HepG2 (cell line): ENCODE measurements around the gene FIBP. TPM values are rescaled to one million over a fixed set of nuclear protein-coding genes. Genes with fewer than 3 reads are reported as not detected.

ENCODE experiments used
- BRCA1 ChIP-seq: sonication (generic); formaldehyde crosslinking; IDR thresholded peaks from 2 replicates; pipeline ENCODE4 v1.4.0; 2020; ENCODE audit warnings: missing genetic modification reagents
- CEBPG ChIP-seq: IDR thresholded peaks from 2 replicates; pipeline ENCODE4 v1.6.1; 2016
- CREB1 ChIP-seq, 2 experiments: fragments of 450-650 bp in 1 of 2; IDR thresholded peaks; 2 replicates each; pipeline ENCODE4 v1.6.1; 2016 to 2017; ENCODE audit warnings: control low read depth in 1 of 2, mild to moderate bottlenecking in 1 of 2, missing compliant biosample characterization in 1 of 2, missing genetic modification characterization in 1 of 2
- FOXA1 ChIP-seq, 2 experiments: fragments of 450-650 bp in 1 of 2; sonication (generic) in 1 of 2; formaldehyde crosslinking in 1 of 2; IDR thresholded peaks; 2 replicates each; pipeline versions ENCODE4 v1.4.0 to v1.6.1; 2016 to 2020; ENCODE audit warnings: missing genetic modification reagents in 1 of 2
- FOXK1 ChIP-seq: sonication (generic); formaldehyde crosslinking; IDR thresholded peaks from 2 replicates; pipeline ENCODE4 v1.4.0; 2020; ENCODE audit warnings: low read depth, missing genetic modification reagents, borderline replicate concordance
- GFI1 ChIP-seq: sonication (generic); formaldehyde crosslinking; IDR thresholded peaks from 2 replicates; pipeline ENCODE4 v1.5.0; 2020; ENCODE audit warnings: missing genetic modification reagents, mild to moderate bottlenecking, borderline replicate concordance
- HOXA3 ChIP-seq: sonication (generic); formaldehyde crosslinking; IDR thresholded peaks from 2 replicates; pipeline ENCODE4 v1.5.0; 2020; ENCODE audit warnings: missing genetic modification reagents
- NKX3-1 ChIP-seq: sonication (generic); formaldehyde crosslinking; IDR thresholded peaks from 2 replicates; pipeline ENCODE4 v1.5.0; 2020; ENCODE audit warnings: missing genetic modification reagents
- RBAK ChIP-seq: sonication (generic); formaldehyde crosslinking; IDR thresholded peaks from 2 replicates; pipeline ENCODE4 v1.5.1; 2020; ENCODE audit warnings: mild to moderate bottlenecking, missing genetic modification reagents
- RFXANK ChIP-seq: IDR thresholded peaks from 2 replicates; pipeline ENCODE4 v1.6.1; 2016
- SMAD1 ChIP-seq: sonication (generic); formaldehyde crosslinking; IDR thresholded peaks from 2 replicates; pipeline ENCODE4 v1.4.0; 2020; ENCODE audit warnings: missing genetic modification reagents, low read depth, mild to moderate bottlenecking, borderline replicate concordance
- SMAD3 ChIP-seq: sonication (generic); formaldehyde crosslinking; IDR thresholded peaks from 2 replicates; pipeline ENCODE4 v1.4.0; 2020; ENCODE audit warnings: missing genetic modification reagents
- SP4 ChIP-seq: sonication (generic); formaldehyde crosslinking; IDR thresholded peaks from 2 replicates; pipeline ENCODE4 v1.8.1; 2023; ENCODE audit warnings: mild to moderate bottlenecking, missing genetic modification reagents
- ZNF282 ChIP-seq: fragments of 450-650 bp; IDR thresholded peaks from 2 replicates; pipeline ENCODE4 v1.6.1; 2018; ENCODE audit not compliant: partially characterized antibody
- ZNF329 ChIP-seq: sonication (generic); formaldehyde crosslinking; IDR thresholded peaks from 2 replicates; pipeline ENCODE4 v1.9.0; 2021; ENCODE audit warnings: low read depth, mild to moderate bottlenecking, missing genetic modification reagents
- ZNF337 ChIP-seq: sonication (generic); formaldehyde crosslinking; IDR thresholded peaks from 2 replicates; pipeline ENCODE4 v1.5.1; 2020; ENCODE audit warnings: missing genetic modification reagents, low read depth, mild to moderate bottlenecking, borderline replicate concordance
- ZNF547 ChIP-seq: sonication (generic); formaldehyde crosslinking; IDR thresholded peaks from 2 replicates; pipeline ENCODE4 v1.5.1; 2020; ENCODE audit warnings: mild to moderate bottlenecking, missing genetic modification reagents
- ZNF670 ChIP-seq: sonication (generic); formaldehyde crosslinking; IDR thresholded peaks from 2 replicates; pipeline ENCODE4 v1.8.0; 2022; ENCODE audit warnings: mild to moderate bottlenecking, missing genetic modification reagents, borderline replicate concordance
- ZNF878 ChIP-seq: sonication (generic); formaldehyde crosslinking; IDR thresholded peaks from 2 replicates; pipeline ENCODE4 v1.8.1; 2023; ENCODE audit warnings: mild to moderate bottlenecking, missing genetic modification reagents, moderate library complexity
- ZSCAN12 ChIP-seq: sonication (generic); formaldehyde crosslinking; IDR thresholded peaks from 2 replicates; pipeline ENCODE4 v1.9.0; 2021; ENCODE audit warnings: mild to moderate bottlenecking, missing genetic modification reagents
- polyA plus RNA-seq, 8 experiments: library from polyadenylated mRNA; depleted of rRNA in 3 of 8; stranded (reverse) in 7 of 8; unstranded in 1 of 8; fragments of >200 nt; fragmentation: Illumina TruSeq in 4 of 8; extraction: Trizol in 4 of 8; gene quantifications; 2 replicates each; pipeline versions ENCODE4 v1.2.1 to v1.2.3, GENCODE V29; 2011 to 2016; ENCODE audit warnings: low read depth in 4 of 8, missing spikeins in 1 of 8, mixed read lengths in 1 of 8; ENCODE audit not compliant: insufficient read depth in 1 of 8
- total RNA-seq, 5 experiments: library from RNA; depleted of rRNA; stranded (reverse); fragments of >200 nt; fragmentation: Illumina TruSeq; extraction: Trizol; gene quantifications; 2 replicates each; pipeline ENCODE4 v1.2.3, GENCODE V29; 2016; ENCODE audit warnings: low read depth in 1 of 5
- TF ChIP-seq, protein P1 (sequence below): IDR thresholded peaks from 2 replicates; pipeline ENCODE4 v1.6.1; 2016; ENCODE audit warnings: low read depth
- TF ChIP-seq, protein P2 (sequence below): sonication (generic); formaldehyde crosslinking; IDR thresholded peaks from 2 replicates; pipeline ENCODE4 v1.5.0; 2020; ENCODE audit warnings: mild to moderate bottlenecking, missing genetic modification reagents
- TF ChIP-seq, protein P3 (sequence below), 2 experiments: sonication (generic) in 1 of 2; formaldehyde crosslinking in 1 of 2; IDR thresholded peaks; 2 replicates each; pipeline versions ENCODE4 v1.5.1 to v1.6.1; 2011 to 2020; ENCODE audit warnings: borderline replicate concordance in 1 of 2, low read depth in 1 of 2, low read length in 1 of 2, mild to moderate bottlenecking in 1 of 2, missing genetic modification reagents in 1 of 2, moderate library complexity in 1 of 2
- TF ChIP-seq, protein P4 (sequence below): IDR thresholded peaks from 2 replicates; pipeline ENCODE4 v1.6.1; 2016; ENCODE audit warnings: mild to moderate bottlenecking, missing biosample characterization, missing genetic modification reagents

Gene FIBP
- total and polyA plus RNA-seq, 2 of the 13 experiments (the other 11 are each of a cell fraction or from before 2014, with no cell fraction given), result 42.9 to 62.1 TPM

DNA sequence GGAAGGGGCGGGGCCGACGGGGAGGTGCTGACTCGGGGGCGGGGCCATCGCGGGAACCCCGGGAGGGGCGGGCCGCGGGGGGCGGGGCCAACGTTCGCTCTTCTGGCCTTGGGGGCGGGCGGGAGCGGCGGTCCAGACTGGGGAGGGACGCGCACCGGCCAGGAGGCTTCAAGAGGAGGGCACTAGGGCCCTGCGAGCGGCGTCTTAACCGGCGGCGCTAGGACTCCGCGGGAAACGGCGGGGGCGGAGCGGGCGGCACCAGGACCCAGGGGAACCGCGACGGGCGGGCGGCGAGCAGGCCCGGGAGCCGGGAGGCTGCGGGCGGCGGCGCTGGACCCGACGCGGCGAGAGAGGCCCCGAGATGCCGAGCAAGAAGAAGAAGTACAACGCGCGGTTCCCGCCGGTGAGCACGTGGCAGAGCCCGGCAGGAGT lies 30.9 kb upstream of the FIBP start, which contains the start of gene DRAP1 (continued):
- TF ChIP-seq ZNF878 (no peak), RBAK (CRISPR knock-in tag) (no peak), RFXANK (CRISPR knock-in tag) (no peak), SMAD1 (CRISPR knock-in tag) (no peak), FOXA1 (IDR thresholded peaks at IDR 0.05) (no peak), FOXA1 (CRISPR knock-in tag; IDR thresholded peaks at IDR 0.05) (peak; percentile 48), ZNF329 (CRISPR knock-in tag) (peak; percentile 16; the same call in 1 of the 2 replicates), ZNF282 (no peak), FOXK1 (peak; percentile 73; the same call in 1 of the 2 replicates), BRCA1 (0 out of 2 replicates have a peak, but pooled peaks have one; percentile 37), CREB1 (IDR thresholded peaks at IDR 0.05) (peak; percentile 65), CREB1 (CRISPR knock-in tag; IDR thresholded peaks at IDR 0.05) (no peak), ZNF337 (CRISPR knock-in tag) (no peak), ZNF670 (no peak), HOXA3 (CRISPR knock-in tag) (peak; percentile 83; the same call in 1 of the 2 replicates), SMAD3 (CRISPR knock-in tag) (peak; percentile 90), ZNF547 (CRISPR knock-in tag) (peak; percentile 57; the same call in 1 of the 2 replicates), GFI1 (CRISPR knock-in tag) (0 out of 2 replicates have a peak, but pooled peaks have one; percentile 80), ZSCAN12 (CRISPR knock-in tag) (no peak), CEBPG (0 out of 2 replicates have a peak, but pooled peaks have one; percentile 38), NKX3-1 (CRISPR knock-in tag) (peak; percentile 55; the same call in 1 of the 2 replicates), SP4 (CRISPR knock-in tag) (peak; percentile 98)
- TF ChIP-seq, protein P1, sequence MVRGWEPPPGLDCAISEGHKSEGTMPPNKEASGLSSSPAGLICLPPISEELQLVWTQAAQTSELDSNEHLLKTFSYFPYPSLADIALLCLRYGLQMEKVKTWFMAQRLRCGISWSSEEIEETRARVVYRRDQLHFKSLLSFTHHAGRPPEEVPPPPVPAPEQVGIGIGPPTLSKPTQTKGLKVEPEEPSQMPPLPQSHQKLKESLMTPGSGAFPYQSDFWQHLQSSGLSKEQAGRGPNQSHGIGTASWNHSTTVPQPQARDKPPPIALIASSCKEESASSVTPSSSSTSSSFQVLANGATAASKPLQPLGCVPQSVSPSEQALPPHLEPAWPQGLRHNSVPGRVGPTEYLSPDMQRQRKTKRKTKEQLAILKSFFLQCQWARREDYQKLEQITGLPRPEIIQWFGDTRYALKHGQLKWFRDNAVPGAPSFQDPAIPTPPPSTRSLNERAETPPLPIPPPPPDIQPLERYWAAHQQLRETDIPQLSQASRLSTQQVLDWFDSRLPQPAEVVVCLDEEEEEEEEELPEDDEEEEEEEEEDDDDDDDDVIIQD (CRISPR knock-in tag), result peak; percentile 63; the same call in 1 of the 2 replicates
- TF ChIP-seq, protein P2, sequence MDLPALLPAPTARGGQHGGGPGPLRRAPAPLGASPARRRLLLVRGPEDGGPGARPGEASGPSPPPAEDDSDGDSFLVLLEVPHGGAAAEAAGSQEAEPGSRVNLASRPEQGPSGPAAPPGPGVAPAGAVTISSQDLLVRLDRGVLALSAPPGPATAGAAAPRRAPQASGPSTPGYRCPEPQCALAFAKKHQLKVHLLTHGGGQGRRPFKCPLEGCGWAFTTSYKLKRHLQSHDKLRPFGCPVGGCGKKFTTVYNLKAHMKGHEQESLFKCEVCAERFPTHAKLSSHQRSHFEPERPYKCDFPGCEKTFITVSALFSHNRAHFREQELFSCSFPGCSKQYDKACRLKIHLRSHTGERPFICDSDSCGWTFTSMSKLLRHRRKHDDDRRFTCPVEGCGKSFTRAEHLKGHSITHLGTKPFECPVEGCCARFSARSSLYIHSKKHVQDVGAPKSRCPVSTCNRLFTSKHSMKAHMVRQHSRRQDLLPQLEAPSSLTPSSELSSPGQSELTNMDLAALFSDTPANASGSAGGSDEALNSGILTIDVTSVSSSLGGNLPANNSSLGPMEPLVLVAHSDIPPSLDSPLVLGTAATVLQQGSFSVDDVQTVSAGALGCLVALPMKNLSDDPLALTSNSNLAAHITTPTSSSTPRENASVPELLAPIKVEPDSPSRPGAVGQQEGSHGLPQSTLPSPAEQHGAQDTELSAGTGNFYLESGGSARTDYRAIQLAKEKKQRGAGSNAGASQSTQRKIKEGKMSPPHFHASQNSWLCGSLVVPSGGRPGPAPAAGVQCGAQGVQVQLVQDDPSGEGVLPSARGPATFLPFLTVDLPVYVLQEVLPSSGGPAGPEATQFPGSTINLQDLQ, result no peak
- TF ChIP-seq, protein P3, sequence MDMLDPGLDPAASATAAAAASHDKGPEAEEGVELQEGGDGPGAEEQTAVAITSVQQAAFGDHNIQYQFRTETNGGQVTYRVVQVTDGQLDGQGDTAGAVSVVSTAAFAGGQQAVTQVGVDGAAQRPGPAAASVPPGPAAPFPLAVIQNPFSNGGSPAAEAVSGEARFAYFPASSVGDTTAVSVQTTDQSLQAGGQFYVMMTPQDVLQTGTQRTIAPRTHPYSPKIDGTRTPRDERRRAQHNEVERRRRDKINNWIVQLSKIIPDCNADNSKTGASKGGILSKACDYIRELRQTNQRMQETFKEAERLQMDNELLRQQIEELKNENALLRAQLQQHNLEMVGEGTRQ (IDR thresholded peaks at IDR 0.05; ENCODE audit: low read depth, low read length), result no peak
- TF ChIP-seq, protein P3 (CRISPR knock-in tag; IDR thresholded peaks at IDR 0.05; ENCODE audit: borderline replicate concordance), result no peak
- TF ChIP-seq, protein P4, sequence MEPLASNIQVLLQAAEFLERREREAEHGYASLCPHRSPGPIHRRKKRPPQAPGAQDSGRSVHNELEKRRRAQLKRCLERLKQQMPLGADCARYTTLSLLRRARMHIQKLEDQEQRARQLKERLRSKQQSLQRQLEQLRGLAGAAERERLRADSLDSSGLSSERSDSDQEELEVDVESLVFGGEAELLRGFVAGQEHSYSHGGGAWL (CRISPR knock-in tag), result 0 out of 2 replicates have a peak, but pooled peaks have one; percentile 28
